Activated CD8-positive, alpha-beta memory T cell treated with anti-CD3 and anti-CD28 coated beads, Interleukin-2, amount 50 U/mL, for 48 hours (primary cell): Measurements from ENCODE around the gene MTF1.

Experiments
- DNase-seq: peaks from one replicate; pipeline ENCODE4 v3.0.0-alpha.2; 2020

The MTF1 gene

DNA sequence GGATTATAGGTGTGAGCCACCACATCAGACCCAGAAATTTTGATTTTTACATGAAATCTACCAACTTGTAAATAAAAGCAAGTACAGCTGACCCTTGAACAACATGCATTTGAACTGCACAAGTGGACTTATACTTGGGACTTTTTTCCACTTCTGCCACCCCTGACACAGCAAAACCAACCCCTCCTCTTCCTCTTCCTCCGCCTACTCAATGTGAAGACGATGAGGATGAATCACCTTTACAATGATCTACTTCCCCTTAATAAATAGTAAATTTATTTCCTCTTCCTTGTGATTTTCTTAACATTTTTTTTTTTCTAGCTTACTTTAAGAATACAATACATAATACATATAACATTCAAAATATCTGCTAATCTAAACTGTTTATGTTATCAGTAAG, 33.9 kb downstream of the MTF1 start:
- DNase-seq = no peak

DNA sequence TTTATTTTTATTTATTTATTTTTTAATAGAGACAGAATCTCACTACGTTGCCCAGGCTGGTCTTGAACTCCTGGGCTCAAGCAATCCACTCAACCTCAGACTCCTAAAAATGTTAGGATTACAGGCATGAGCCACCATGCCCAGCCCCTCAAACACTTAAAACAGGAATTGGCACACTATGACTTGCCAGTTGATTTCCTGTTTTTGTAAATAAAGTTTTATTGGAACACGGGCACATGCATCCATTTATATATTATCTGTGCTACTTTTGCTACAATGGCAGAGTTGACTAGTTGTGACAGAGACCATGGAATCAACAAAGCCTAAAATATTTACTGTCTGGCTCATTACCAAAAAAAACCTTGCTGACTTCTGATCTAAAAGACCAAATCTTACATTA, 35.4 kb downstream of the MTF1 start:
- DNase-seq = no peak

- DNase-seq = no peak
Observed at GRCh38 chr1:37822906-37823815, 36.2 kb downstream of the MTF1 start.

- no peak for DNase-seq
Observed at GRCh38 chr1:37821481-37821880, 37.9 kb downstream of the MTF1 start.

- DNase-seq = peak; percentile 22
Observed at GRCh38 chr1:37817481-37817880, 41.9 kb downstream of the MTF1 start.

DNA sequence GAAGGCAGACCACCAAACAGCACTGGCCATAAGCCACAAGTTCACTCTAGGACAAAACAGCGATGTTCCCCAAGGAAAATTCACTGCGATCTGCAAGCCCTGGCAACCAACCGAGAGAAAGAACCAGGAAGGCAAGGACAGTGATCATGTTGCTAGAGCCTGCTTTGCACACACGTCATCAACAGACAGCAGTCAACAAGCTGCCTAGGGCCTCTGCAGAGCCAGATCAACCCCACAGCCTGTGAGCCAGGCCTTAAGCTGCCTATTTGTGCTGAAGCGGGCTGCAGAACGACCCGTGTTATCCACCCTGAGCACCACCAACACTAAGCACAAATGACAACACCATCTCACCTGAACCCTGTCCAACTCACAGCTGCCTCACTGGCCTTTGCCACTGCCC, 45.1 kb downstream of the MTF1 start:
- no peak for DNase-seq

- DNase-seq = peak; percentile 30
Observed at GRCh38 chr1:37813529-37814145, 45.8 kb downstream of the MTF1 start.

GRCh38 chr1:37811027-37811655, 48.3 kb downstream of the MTF1 start:
- DNase-seq = peak; percentile 78

GRCh38 chr1:37809942-37810341, 49.5 kb downstream of the MTF1 start:
- DNase-seq = no peak

DNA sequence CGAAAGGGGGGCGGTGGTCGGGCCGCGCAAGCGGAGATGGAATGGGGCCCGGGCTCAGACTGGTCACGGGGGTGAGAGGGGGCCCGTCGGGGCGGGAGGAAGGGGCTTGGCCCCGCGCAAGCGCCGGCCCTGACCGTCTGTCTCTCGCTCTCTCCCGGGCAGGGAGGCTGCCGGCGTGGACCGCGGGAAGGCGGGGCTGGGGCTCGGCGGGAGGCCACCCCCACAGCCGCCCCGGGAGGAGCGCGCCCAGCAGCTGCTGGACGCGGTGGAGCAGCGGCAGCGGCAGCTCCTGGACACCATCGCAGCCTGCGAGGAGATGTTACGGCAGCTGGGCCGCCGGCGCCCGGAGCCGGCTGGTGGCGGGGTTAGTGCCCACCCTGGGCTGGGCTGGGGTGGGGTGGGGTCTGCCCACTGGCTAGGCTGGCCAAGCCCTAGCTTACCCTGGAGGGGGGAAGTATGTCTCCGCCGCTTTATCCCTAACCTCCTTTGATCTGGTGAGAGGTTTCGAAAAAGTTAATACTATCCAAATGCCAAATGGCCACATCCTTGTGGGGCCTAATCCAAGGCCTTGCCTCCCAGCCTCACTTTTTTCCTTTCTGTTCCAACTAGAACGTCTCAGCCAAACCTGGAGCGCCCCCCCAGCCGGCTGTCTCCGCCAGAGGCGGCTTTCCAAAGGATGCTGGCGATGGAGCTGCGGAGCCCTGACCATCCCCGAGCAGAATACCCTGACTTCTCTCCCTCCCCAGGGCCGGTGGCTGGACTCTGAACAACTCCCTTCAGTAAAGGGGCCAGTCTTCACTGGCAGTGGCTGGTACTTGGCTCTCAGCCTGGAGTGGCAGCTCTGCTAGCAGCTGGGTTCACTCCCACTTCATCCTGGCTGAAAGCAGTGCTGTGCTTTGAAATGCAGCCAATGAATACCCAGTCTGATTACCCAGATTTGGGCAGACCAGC, 50.7 kb downstream of the MTF1 start:
- no peak for DNase-seq

GRCh38 chr1:37807555-37808368, 51.6 kb downstream of the MTF1 start, which contains the start of the genes C1orf122 and YRDC:
Gene C1orf122 (plus strand): TSS chr1:37807790. CDS start chr1:37808405, 615 bp downstream.
Gene YRDC (minus strand): TSS chr1:37808208. CDS start chr1:37808180, 28 bp downstream.
- peak; percentile 96 for DNase-seq

- DNase-seq = no peak
Observed at GRCh38 chr1:37807220-37807554, 52.2 kb downstream of the MTF1 start.

- DNase-seq = no peak
Observed at GRCh38 chr1:37802439-37802838, 57.0 kb downstream of the MTF1 start.

GRCh38 chr1:37797750-37798345, 61.5 kb downstream of the MTF1 start:
- no peak for DNase-seq

GRCh38 chr1:37795340-37796125, 63.9 kb downstream of the MTF1 start:
- DNase-seq = peak; percentile 82

DNA sequence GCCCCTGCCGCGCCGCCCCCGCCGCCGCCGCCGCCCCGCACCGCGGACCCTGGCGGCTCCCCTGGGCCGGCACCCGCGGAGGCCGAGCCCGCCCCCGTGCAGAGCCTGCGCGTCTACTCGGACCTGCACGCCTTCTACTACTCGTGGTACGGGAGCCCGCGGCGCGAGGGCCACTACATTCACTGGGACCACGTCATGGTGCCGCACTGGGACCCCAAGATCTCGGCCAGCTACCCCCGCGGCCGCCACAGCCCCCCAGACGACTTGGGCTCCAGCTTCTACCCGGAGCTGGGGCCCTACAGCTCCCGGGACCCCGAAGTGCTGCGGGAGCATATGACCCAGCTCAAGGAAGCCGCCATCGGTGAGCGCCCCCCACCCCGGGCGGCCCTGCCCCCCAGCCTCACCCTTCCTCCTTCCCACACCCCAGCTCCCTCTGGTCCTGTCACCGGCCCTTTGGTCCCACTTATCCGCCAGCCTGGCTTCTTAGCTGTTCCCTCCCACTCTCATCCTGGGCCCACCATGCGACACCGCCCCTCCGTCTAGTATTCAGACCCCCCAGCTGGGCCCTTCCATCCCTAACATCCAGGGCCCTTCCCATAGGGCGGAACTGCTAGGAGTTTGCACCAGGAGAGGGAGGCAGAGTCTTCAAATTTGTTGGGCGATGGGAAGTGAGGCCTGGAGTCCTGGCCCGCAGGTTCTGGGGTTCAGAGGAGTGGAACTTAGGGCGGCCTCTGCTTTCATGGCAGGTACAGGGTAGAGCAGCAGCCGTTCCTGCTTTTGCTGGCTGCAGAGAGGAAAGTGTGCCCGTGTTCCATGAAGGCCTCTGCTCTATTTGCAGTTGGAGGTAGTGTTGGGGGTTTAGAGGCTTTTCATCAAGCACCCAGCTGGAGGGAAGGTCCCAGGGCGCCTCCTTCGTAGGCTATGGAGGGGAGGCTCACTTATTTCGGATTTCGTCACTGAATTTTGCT, 64.7 kb downstream of the MTF1 start:
- DNase-seq = no peak

- peak; percentile 67 for DNase-seq
Observed at GRCh38 chr1:37793773-37794371, 65.5 kb downstream of the MTF1 start, which contains the start of gene MANEAL. Gene MANEAL (plus strand): TSS chr1:37793847. CDS start chr1:37794183, 336 bp downstream.

- DNase-seq = peak; percentile 47
Observed at GRCh38 chr1:37792943-37793686, 66.3 kb downstream of the MTF1 start.
